ENCODE data around the gene DDAH1.

DNA sequence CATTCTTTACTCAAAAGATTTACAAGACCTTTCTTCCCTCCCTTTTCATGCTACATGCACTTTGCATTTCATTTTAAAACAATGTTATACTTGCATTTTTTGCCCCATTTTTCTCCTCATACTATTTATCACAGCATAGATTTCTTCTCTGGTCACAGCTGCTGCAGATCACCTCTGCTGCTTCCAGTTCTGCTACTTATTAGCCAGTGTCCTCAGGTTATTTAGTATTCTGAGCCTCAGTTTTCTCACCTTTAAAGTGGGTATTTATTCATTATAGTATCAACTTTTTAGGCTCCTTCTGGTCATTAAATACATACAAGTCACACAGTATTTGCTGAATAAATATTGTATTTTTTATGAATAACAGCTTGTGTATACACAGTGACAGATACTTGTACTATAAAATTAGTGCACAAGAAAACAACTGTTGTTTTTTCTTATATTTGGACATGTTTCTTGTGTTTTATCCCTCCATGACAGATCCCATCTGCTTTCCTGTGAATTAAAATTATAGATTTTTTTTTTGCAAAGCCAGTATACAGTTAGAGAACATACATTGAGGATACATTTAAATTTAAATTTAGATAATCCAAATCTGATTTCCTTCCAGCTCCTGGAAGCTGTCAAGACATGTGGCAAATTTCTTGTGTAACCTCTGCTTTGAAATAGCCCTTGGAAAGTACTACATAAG is 103.2 kb downstream of the DDAH1 start:
- no peak for TF ChIP-seq POLR2AphosphoS5 (IDR thresholded peaks at IDR 0.05; ENCODE audit: low read depth, low read length)
- TF ChIP-seq POLR2A (IDR thresholded peaks at IDR 0.05; ENCODE audit: low read depth, low read length) = no peak

All from GM12891 (cell line).